EL (cell line): ENCODE results near the gene ITGAL.
A peak's percentile ranks its signal among the peaks of the same experiment; 100 is the strongest.
"Not testable (repeated sequence)": the region's sequence is repeated elsewhere in the genome, so short reads cannot be mapped to it uniquely, and the experiment has no call there.

ENCODE experiments used
- DNase-seq: peaks from one replicate; pipeline ENCODE4 v3.0.0-alpha.2; 2016

Gene ITGAL

GRCh38 chr16:30472328-30472942, at the start of gene ITGAL:
Gene ITGAL, plus strand, starts transcription at chr16:30472742. Its CDS starts 96 bp downstream, at chr16:30472838.
- no peak for DNase-seq

DNA sequence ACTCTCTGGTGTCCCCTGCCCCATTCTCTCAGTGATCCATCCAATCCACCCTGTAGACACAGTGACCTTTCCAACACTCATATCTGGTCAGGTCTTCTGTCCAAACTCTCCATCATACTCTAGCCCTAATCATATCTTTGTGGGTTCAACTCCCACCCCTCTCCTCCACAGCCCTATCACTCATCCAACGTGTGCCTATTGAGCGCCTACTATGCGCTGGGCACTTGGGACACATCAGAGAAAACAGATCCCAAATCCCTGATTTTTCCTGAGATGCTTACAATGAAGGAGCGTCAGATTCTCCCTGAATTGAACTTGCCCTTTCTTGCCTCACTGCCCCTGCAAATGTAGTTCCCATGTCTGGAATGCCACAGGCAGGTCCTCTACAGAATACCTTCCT, 44.5 kb upstream of the ITGAL start:
- no peak for DNase-seq

GRCh38 chr16:30429418-30429677, 43.2 kb upstream of the ITGAL start:
- DNase-seq = no peak

GRCh38 chr16:30429678-30430427, 42.7 kb upstream of the ITGAL start, which contains the start of gene DCTPP1:
Gene DCTPP1, minus strand, starts transcription at chr16:30430030. Its CDS starts 50 bp downstream, at chr16:30429980.
- peak; percentile 99 for DNase-seq

- no peak for DNase-seq
Measured at GRCh38 chr16:30430428-30430970, 42.0 kb upstream of the ITGAL start.

DNA sequence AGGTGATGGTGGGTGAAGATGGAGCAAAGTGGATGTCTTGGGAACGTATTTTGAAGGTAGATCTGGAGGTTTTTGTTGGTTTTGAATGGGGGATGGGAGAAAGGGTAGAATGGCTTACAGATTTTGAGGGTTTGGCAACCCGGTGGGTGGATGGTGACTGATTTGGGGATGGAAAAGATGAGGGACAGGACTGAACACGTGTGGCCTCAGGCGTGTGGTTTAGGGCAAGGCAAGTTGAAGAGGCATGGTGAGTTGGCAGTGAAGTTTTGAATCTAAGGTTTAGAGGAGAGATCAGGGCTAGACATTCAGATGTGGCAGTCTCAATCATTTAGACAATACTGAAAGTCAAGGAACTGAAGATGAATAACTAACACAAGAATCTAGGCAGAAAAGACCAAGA, 37.7 kb upstream of the ITGAL start:
- no peak for DNase-seq

DNA sequence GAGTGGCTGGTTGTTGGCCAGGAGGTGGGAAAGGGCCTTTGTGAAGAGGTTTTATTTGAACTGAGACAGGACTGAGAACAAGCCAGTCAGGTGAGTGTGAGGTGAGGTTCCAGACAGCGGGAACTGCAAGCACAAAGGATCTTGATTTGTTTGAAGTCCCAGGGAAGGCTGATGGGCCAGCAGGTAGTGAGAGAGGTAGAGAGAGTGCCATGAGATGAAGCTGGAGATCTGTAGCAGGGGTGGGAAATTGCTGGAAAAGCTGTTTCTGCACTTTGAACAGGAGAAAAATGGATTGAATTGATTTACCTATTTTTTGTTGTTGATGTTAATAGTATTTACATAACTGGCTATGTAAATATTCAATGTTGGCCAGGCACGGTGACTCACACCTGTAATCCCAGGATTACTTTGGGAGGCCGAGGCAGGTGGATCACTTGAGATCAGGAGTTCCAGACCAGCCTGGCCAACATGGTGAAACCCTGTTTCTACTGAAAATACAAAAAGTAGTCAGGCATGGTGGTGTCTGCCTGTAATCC, 35.0 kb upstream of the ITGAL start:
- no peak for DNase-seq

- DNase-seq = no peak
Measured at GRCh38 chr16:30438835-30439234, 33.7 kb upstream of the ITGAL start.

- DNase-seq = no peak
Measured at GRCh38 chr16:30439720-30440348, 32.7 kb upstream of the ITGAL start.

DNA sequence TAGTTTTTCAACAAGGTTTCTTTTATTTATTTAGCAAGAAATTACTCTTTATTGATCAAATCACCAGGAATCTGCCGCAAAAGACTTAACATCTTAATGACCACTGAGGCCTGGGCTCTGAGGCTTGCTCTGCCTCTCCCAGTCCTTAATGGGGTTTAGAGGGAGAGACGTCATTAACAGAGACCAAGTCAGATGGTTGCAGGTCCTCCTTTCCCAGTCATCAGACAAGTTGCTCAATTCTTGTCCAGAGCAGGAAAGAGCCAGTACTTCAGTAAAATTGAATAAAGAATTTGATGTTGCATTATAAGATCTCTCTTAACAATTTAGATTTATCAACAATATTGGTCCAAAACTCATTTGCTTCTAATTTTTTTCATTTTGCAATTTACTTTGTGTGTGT, 28.9 kb upstream of the ITGAL start:
- DNase-seq = no peak

GRCh38 chr16:30444231-30445148, 28.1 kb upstream of the ITGAL start:
- DNase-seq = no peak

DNA sequence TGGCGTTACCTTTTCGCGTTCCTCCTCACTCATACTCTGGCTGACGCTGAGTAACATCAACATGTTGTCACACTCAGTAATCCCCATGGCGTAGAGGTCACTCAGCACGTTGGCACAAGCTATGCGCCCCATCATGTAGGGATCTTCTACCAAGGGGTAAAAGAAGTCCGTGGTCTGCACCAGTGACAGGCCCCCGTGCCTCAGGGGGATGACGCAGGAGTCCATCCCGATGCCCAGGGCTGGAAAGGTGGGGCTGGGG, 27.5 kb upstream of the ITGAL start:
- no peak for DNase-seq

- DNase-seq = peak; percentile 96
Measured at GRCh38 chr16:30445408-30446202, 26.9 kb upstream of the ITGAL start, which contains the start of gene SEPHS2. Gene SEPHS2, minus strand, starts transcription at chr16:30445874. Its CDS starts 147 bp downstream, at chr16:30445727.

GRCh38 chr16:30446203-30446595, 26.3 kb upstream of the ITGAL start:
- DNase-seq = no peak

DNA sequence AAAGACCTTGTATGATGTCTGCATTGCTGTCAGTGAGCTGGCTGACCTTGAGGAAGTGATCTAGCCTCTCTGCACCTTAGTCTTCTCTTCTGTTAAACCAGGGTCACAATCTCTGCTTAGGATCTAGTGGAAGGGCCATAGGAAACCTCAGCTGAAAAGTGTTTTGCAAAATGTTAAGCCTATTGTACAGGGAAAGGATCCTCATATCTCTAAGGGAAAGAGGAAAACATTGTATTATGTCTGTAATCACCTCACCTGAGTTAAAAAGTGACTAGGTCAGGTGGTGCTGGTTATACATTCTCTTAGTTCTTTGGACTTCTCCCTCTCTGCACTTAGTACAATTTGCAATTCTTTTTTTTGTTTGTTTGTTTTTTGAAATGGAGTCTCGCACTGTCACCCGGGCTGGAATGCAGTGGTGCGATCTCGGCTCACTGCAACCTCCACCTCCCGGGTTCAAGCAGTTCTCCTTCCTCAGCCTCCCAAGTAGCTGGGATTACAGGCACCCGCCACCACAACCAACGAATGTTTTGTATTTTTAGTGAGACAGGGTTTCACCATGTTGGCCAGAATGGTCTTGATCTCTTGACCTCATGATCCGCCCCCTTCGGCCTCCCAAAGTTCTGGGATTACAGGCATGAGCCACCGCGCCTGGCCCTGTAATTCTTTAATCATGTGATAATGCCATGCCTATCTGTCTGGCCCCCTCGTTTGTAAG, 24.9 kb upstream of the ITGAL start:
- DNase-seq = no peak

DNA sequence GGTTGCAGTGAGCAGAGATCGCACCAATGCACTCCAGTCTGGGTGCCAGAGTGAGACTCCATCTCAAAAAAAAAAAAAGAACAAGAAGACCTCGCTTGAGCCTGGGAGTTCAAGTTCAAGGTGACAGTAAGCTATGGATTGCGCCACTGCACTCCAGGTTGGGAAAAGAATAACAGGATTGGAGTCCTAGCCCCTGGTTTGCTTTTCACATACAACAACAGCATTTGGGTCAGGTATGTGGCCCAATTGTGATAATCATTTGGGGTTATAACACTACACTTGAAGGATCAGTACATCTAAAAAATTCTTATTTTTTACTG, 23.5 kb upstream of the ITGAL start:
- DNase-seq = no peak

DNA sequence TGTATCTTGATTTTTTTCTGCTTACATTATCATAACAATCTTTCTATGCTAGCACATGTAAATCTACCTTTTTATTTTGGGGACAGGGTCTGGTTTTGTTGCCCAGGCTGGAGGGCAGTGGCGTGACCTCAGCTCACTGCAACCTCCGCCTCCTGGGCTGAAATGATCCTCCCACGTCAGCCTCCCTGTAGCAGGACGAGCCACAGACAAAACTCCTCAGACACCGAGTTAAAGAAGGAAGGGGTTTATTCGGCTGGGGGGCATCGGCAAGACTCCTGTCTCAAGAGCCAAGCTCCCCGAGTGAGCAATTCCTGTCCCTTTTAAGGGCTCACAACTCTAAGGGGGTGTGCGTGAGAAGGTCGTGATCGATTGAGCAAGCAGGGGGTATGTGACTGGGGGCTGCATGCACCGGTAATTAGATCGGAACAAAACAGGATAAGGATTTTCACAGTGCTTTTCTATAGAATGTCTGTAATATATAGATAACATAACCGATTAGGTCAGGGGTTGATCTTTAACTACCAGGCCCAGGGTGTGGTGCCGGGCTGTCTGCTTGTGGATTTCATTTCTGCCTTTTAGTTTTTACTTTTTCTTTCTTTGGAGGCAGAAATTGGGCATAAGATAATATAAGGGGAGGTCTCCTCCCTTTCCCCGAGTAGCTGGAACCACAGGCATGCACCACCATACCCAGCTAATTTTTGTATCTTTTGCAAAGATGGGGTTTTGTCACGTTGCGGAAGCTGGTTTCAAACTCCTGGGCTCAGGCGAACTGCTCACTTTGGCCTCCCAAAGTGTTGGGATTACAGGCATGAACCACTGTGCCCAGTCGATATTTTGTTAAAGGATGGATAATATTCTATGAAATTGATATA, 19.6 kb upstream of the ITGAL start:
- DNase-seq = not testable (repeated sequence)

DNA sequence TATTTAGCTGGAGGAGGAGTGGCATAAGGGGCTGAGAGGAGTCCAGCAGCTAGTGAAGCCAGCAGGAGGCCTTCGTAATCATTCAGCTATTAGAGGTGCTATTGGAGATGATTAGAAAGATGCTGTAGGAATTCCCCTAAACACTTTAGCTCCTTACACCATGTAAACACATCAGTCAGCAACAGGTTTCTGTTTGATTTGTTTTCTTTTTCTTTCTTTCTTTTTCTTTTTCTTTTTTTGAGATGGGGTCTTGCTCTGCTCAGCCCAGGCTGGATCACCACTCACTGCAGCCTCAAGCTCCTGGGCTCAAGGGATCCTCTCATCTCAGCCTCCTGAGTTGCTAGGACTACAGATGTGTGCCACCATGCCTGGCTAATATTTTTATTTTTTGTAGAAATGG, 16.2 kb upstream of the ITGAL start:
- DNase-seq = no peak

DNA sequence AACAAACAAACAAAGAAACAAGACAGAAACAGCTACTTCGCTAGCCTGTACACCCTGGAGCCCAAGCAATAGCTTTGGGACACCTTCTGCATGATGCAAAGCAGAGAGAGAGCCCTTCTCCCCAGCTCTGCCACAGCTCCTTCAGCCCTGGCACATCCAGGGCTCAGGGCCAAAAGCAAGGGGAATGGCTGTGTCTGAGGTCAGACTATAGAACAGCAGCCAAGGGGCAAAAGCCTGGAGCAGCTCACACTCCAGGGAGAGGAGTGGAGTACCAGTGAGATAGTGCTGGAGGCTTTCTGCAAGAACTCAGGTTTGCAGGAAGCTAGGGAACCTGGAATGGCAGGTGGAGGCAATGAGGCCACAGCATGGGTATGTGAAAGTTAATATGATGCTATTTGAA, 15.3 kb upstream of the ITGAL start:
- DNase-seq = no peak

DNA sequence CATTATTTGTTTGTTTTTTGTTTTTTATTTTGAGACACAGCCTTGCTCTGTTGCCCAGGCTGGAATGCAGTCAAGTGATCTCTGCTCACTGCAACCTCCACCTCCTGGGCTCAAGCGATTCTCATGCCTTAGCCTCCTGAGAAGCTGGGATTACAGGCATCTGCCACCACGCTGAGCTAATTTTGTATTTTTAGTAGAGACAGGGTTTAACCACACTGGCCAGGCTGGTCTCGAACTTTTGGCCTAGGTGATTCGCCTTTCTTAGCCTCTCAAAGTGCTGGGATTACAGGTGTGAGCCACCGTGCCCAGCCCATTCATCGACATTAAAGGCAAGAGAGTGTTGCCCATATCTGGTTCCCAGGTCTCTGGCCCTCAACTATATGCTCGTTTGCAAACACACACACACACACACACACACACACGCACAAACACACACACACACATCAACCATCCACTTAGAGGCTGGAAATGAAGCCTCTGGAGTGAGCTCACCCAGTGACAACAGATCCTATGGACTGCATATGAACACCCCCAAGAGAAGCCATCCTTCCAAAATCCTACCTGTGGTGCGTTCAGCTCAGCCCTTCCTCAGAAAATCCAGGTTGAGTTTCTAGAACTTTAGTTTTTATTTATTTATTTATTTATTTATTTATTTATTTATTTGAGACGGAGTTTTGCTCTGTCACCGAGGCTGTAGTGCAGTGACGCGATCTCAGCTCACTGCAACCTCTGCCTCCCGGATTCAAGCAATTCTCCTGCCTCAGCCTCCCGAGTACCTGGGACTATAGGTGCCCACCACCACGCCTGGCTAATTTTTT, 14.6 kb upstream of the ITGAL start:
- DNase-seq = no peak
